Mammary epithelial cell (primary cell): Measurements from ENCODE around the gene SEC14L5.

Experiments
- CTCF ChIP-seq, 2 donors: IDR thresholded peaks in 1 of 2; conservative IDR thresholded peaks in 1 of 2; 2 replicates each; pipeline ENCODE4 v1.5.1; 2011 to 2012; ENCODE audit warnings: inconsistent platforms in 2 of 2, low read length in 2 of 2, mild to moderate bottlenecking in 2 of 2, control low read depth in 1 of 2, low read depth in 1 of 2; ENCODE audit not compliant: insufficient read depth in 1 of 2; ENCODE audit errors: extremely low read depth in 1 of 2
- EZH2 ChIP-seq: IDR thresholded peaks from 2 replicates; pipeline ENCODE4 v1.6.1; 2012; ENCODE audit warnings: low read length, inconsistent platforms, borderline replicate concordance

- TF ChIP-seq CTCF (conservative IDR thresholded peaks at IDR 0.05 in 1 of 2, IDR thresholded peaks at IDR 0.05 in 1 of 2; ENCODE audit: extremely low read depth in 1 of 2, insufficient read depth in 1 of 2, low read depth in 1 of 2, low read length in 2 of 2) = no peak
- no peak for TF ChIP-seq EZH2
These were observed 21.9 kb downstream of the SEC14L5 start for GRCh38 chr16:4979736-4980660.
